OCI-LY3 (cell line): ENCODE measurements around the gene AP4S1.

ENCODE experiments used
- H2AFZ ChIP-seq: fragments of 200-600, 300-600 bp; shearing (Covaris generic); 2 replicates; pipeline ENCODE4 v1.6.0; 2014; ENCODE audit warnings: antibody characterized with exemption, low read depth, low read length
- H3K27ac ChIP-seq: fragments of 200-600, 300-600 bp; sonication (generic); 2 replicates; pipeline ENCODE4 v1.5.1; 2014; ENCODE audit warnings: mild to moderate bottlenecking, low read length, moderate library complexity, mixed read lengths
- H3K27me3 ChIP-seq: fragments of 200-600, 300-600 bp; sonication (generic); 2 replicates; pipeline ENCODE4 v1.6.1; 2014; ENCODE audit warnings: low read depth, low read length, mixed read lengths
- H3K36me3 ChIP-seq: fragments of 200-600, 300-600 bp; sonication (generic); replicated peaks from 2 replicates; pipeline ENCODE3; 2014; ENCODE audit warnings: low read depth, low read length, mixed read lengths
- H3K4me1 ChIP-seq: fragments of 300-600, 200-600 bp; sonication (generic); 2 replicates; pipeline ENCODE4 v1.6.1; 2014; ENCODE audit warnings: low read length, mixed read lengths
- H3K4me2 ChIP-seq: fragments of 200-600, 300-600 bp; sonication (generic); 2 replicates; pipeline ENCODE4 v1.6.1; 2014; ENCODE audit warnings: low read length, mixed read lengths
- H3K4me3 ChIP-seq: fragments of 300-600, 200-600 bp; sonication (generic); 2 replicates; pipeline ENCODE4 v1.5.1; 2014; ENCODE audit warnings: antibody characterized with exemption, mild to moderate bottlenecking, low read length, moderate library complexity
- H3K79me2 ChIP-seq: fragments of 300-600, 200-600 bp; shearing (Covaris generic); 2 replicates; pipeline ENCODE4 v1.6.1; 2014; ENCODE audit warnings: mild to moderate bottlenecking, low read length, mixed read lengths
- H3K9ac ChIP-seq: fragments of 300-600, 200-600 bp; shearing (Covaris generic); 2 replicates; pipeline ENCODE4 v1.6.0; 2014; ENCODE audit warnings: mild to moderate bottlenecking, low read length, moderate library complexity
- H3K9me3 ChIP-seq: fragments of 200-600, 300-600 bp; shearing (Covaris generic); 2 replicates; pipeline ENCODE4 v1.6.1; 2014; ENCODE audit warnings: low read length, mixed read lengths; ENCODE audit not compliant: insufficient read depth
- H4K20me1 ChIP-seq: fragments of 200-600, 300-600 bp; sonication (generic); 2 replicates; pipeline ENCODE4 v1.6.1; 2016; ENCODE audit warnings: low read length, mixed read lengths; ENCODE audit not compliant: insufficient read depth
- CTCF ChIP-seq: fragments of 200-600, 300-600 bp; sonication (generic); IDR thresholded peaks from 2 replicates; pipeline ENCODE4 v1.5.1; 2014; ENCODE audit warnings: antibody characterized with exemption, low read length, low read depth
- EZH2phosphoT487 ChIP-seq: fragments of 200-600 bp; shearing (Covaris generic); IDR thresholded peaks from 2 replicates; pipeline ENCODE4 v1.6.1; 2018; ENCODE audit warnings: antibody characterized with exemption, mixed run types, low read depth

AP4S1 gene

GRCh38 chr14:31018057-31018645 lies 7.3 kb upstream of the AP4S1 start:
- peaks cover 25% of the 10 kb centered on the region for H4K20me1 ChIP-seq
- no peak overlapping the region for H3K4me2 ChIP-seq
- no peak overlapping the region for H3K9ac ChIP-seq
- no peak overlapping the region for H2AFZ ChIP-seq
- H3K27ac ChIP-seq = no peak overlapping the region
- no peak overlapping the region for H3K4me3 ChIP-seq
- no peaks in the 10 kb centered on the region for H3K4me1 ChIP-seq
- TF ChIP-seq EZH2phosphoT487 (no peak), CTCF (no peak)
- peaks cover 16% of the 10 kb centered on the region for H3K36me3 ChIP-seq
- no peaks in the 10 kb centered on the region for H3K27me3 ChIP-seq
- H3K9me3 ChIP-seq = no peaks in the 10 kb centered on the region
- peaks cover 93% of the 10 kb centered on the region for H3K79me2 ChIP-seq

- H3K36me3 ChIP-seq = peaks cover 15% of the 10 kb centered on the region
- no peak overlapping the region for H3K27ac ChIP-seq
- no peak overlapping the region for H3K4me2 ChIP-seq
- peaks cover 13% of the 10 kb centered on the region for H3K4me1 ChIP-seq
- no peaks in the 10 kb centered on the region for H3K27me3 ChIP-seq
- TF ChIP-seq EZH2phosphoT487 = no peak
- no peak for TF ChIP-seq CTCF
- no peaks in the 10 kb centered on the region for H3K9me3 ChIP-seq
- no peak overlapping the region for H3K4me3 ChIP-seq
- H3K9ac ChIP-seq = no peak overlapping the region
- peaks cover 93% of the 10 kb centered on the region for H3K79me2 ChIP-seq
- no peak overlapping the region for H2AFZ ChIP-seq
- peaks cover 38% of the 10 kb centered on the region for H4K20me1 ChIP-seq
Observed at GRCh38 chr14:31020834-31021575, 4.4 kb upstream of the AP4S1 start.

- H3K36me3 ChIP-seq = peaks cover 15% of the 10 kb centered on the region
- peaks cover 36% of the 10 kb centered on the region for H4K20me1 ChIP-seq
Observed at GRCh38 chr14:31021576-31021949, 3.9 kb upstream of the AP4S1 start.

More at GRCh38 chr14:31021576-31021949, 3.9 kb upstream of the AP4S1 start:
- Histone ChIP-seq H3K9ac (no peak overlapping the region), H3K4me1 (peaks cover 13% of the 10 kb centered on the region), H3K4me3 (no peak overlapping the region), H3K9me3 (no peaks in the 10 kb centered on the region), H3K27me3 (no peaks in the 10 kb centered on the region), H2AFZ (no peak overlapping the region), H3K79me2 (peaks cover 91% of the 10 kb centered on the region), H3K4me2 (no peak overlapping the region), H3K27ac (no peak overlapping the region)
- no peak for TF ChIP-seq CTCF
- no peak for TF ChIP-seq EZH2phosphoT487
